Ectodermal cell (in vitro differentiated cells): ENCODE data around the gene CFAP92.

Experiments used
- H3K27ac ChIP-seq: 2 replicates; pipeline ENCODE4 v1.7.0; 2013; ENCODE audit warnings: mild to moderate bottlenecking, low read depth, low read length; ENCODE audit not compliant: insufficient read depth, poor library complexity, severe bottlenecking
- H3K27me3 ChIP-seq: 2 replicates; pipeline ENCODE4 v1.7.0; 2013; ENCODE audit warnings: mild to moderate bottlenecking, low read length; ENCODE audit not compliant: insufficient read depth, control insufficient read depth, poor library complexity, severe bottlenecking
- H3K36me3 ChIP-seq: one replicate; pipeline ENCODE4 v1.7.0; 2013; ENCODE audit warnings: low read length; ENCODE audit not compliant: control insufficient read depth, insufficient read depth
- H3K4me1 ChIP-seq: one replicate; pipeline ENCODE4 v1.7.0; 2013; ENCODE audit warnings: low read length; ENCODE audit not compliant: control insufficient read depth, insufficient read depth
- H3K4me3 ChIP-seq: 2 replicates; pipeline ENCODE4 v1.7.0; 2013; ENCODE audit warnings: low read depth, low read length, control low read depth; ENCODE audit not compliant: insufficient read depth
- H3K9me3 ChIP-seq: 2 replicates; pipeline ENCODE4 v1.7.0; 2013; ENCODE audit warnings: mild to moderate bottlenecking, low read length, moderate library complexity; ENCODE audit not compliant: control insufficient read depth
- WGBS, 2 experiments: methylation state at CpG; one replicate each; pipeline ENCODE4 v1.1.7; 2013; ENCODE audit warnings: missing lambda C conversion rate in 2 of 2; 5-methylcytosine and 5-hydroxymethylcytosine counted together

The CFAP92 gene

DNA sequence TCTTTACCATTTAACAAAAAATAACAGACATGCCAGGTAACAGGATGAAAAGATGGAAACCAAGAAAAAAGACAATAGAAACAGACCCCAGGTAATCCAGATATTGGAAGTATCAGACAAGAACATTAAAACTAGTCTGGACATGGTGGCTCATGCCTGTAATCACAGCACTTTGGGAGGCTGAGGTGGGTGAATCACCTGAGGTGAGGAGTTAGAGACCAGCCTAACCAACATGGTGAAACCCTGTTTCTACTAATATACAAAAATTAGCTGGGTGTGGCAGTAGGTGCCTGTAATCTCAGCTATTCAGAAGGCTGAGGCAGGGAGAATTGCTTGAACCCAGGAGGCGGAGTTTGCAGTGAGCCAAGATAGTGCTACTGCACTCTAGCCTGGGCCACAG, 73.9 kb downstream of the CFAP92 start:
- no peaks in the 10 kb centered on the region for H3K4me1 ChIP-seq
- no peaks in the 10 kb centered on the region for H3K27me3 ChIP-seq
- no peak overlapping the region for H3K4me3 ChIP-seq
- H3K27ac ChIP-seq, result no peak overlapping the region
- peaks cover 8% of the 10 kb centered on the region for H3K36me3 ChIP-seq
- WGBS, 2 experiments, result 85 to 94% methylated on average over 1 of the region's 1 CpG
- H3K9me3 ChIP-seq, result peaks cover 2% of the 10 kb centered on the region

DNA sequence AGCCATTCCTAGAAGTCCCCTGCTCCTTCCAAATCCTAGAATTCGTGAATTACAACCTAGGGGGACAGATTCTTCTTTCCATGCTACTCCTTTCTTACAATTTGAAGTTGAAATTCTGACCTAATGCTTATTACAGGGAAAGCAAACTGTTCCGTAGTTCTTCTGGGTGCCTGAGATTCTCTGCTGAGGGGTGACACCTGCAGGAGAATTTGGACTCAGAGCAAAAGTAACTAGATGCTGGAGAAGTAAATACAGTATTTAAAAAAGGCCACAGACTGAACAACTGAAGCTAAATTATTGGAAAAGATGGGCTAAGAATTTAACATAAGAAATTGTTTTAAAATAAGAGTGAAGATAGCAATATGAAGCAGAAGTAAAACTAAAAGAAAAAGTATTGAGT, 76.6 kb downstream of the CFAP92 start:
- Histone ChIP-seq H3K4me1 (no peaks in the 10 kb centered on the region), H3K27ac (no peak overlapping the region), H3K4me3 (no peak overlapping the region), H3K27me3 (no peaks in the 10 kb centered on the region), H3K9me3 (peaks cover 2% of the 10 kb centered on the region), H3K36me3 (peaks cover 32% of the 10 kb centered on the region)
- 83 to 93% methylated on average over 2 of the region's 2 CpGs for WGBS, 2 experiments

DNA sequence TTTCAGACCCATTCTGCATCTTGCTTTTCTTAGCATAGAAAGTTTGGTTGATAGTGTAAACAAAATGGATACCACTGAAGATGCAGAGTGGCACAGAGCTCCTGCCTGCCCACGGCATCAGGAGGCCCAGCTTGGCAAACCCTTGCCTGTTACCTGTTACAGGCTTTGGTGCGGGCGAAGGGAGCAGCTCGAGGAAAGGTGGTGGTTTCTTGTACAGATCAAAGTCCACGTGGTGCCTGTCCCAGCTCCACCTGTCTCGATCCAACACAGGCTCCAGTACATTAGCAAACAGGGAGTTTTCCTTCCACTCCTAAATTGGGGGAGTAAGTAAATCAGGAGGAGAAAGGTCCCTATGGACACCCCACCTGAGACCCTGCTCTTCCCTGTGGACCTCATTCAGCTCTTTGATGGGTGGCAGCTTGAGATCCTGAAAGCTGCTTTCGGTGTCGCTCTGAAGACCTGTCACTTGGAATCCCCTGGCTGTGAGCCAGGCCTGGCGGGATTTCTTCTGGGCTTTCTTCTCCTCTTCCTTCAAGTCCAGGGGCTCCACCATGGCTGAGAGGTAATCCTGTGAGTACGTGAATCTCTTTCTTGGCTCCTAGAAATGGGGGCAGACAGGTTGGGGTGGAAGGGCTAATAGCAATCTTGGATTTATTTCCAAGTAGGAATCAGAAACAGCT, 78.8 kb downstream of the CFAP92 start:
- Histone ChIP-seq H3K4me3 (no peak overlapping the region), H3K36me3 (peaks cover 45% of the 10 kb centered on the region), H3K9me3 (no peaks in the 10 kb centered on the region), H3K4me1 (no peaks in the 10 kb centered on the region), H3K27me3 (no peaks in the 10 kb centered on the region), H3K27ac (no peak overlapping the region)
- WGBS, 2 experiments, result 96% methylated on average over 10 of the region's 10 CpGs

DNA sequence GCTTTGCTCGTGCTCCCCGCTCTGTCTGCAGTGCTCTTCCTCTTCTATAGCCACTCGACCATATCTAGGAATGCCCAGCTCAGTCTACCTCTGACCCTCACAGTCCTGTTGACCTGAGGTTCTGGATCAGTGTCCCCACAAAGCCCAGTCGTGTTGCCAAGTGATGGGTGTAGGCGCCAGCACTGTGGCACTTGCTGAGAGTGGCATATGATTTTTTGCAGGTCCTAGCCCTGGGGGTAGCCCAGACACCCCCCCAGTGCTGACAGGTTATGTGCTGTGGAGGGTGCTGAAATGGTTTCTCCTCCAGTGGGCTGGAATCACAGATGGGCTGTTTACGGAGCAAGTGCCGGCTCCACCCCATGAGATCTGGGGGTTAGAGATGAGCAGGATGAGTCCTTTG, 82.0 kb downstream of the CFAP92 start:
- H3K9me3 ChIP-seq, result no peaks in the 10 kb centered on the region
- H3K36me3 ChIP-seq, result peaks cover 62% of the 10 kb centered on the region
- H3K4me3 ChIP-seq, result no peak overlapping the region
- 94 to 95% methylated on average over 7 of the region's 7 CpGs for WGBS, 2 experiments
- H3K4me1 ChIP-seq, result no peaks in the 10 kb centered on the region
- no peaks in the 10 kb centered on the region for H3K27me3 ChIP-seq
- no peak overlapping the region for H3K27ac ChIP-seq

DNA sequence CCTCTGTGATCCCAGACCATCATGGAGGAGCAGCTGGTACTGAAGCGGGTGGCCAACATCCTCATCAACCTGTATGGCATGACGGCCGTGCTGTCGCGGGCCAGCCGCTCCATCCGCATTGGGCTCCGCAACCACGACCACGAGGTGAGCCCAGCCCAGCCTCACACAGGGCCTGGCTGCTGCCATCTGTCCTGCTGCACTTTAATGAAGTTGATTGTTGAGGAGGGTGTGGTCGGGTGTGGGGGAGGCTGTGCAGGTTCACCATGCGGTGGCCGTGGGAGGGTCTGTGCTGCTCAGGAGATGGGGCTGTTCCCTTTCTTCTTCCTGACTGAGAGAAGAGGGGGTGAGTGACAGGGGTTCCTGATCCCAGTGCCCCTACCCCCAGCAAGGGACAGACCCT, 83.9 kb downstream of the CFAP92 start:
- Histone ChIP-seq H3K27ac (no peak overlapping the region), H3K9me3 (no peaks in the 10 kb centered on the region), H3K4me3 (no peak overlapping the region), H3K36me3 (peaks cover 60% of the 10 kb centered on the region), H3K27me3 (no peaks in the 10 kb centered on the region), H3K4me1 (peaks cover 5% of the 10 kb centered on the region)
- WGBS, 2 experiments, result 93 to 96% methylated on average over 13 of the region's 13 CpGs

DNA sequence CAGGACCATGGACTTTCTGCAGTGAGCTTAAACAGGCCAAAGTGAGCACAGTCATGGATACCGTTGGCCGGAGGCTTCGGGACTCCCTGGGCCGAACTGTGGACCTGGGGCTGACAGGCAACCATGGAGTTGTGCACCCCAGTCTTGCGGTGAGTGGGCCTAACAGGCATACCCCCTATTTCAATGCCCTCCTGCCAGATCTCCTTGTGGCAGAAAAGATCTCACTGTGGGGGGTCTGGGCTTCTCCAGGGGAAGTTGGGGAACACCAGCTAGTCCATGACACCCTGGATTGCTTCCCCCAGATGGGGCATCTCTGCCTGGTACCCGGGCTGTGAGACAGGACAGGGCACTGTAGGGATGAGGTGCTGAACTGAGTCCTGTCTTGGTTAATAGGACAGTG, 84.9 kb downstream of the CFAP92 start:
- 94 to 97% methylated on average over 6 of the region's 6 CpGs for WGBS, 2 experiments
- Histone ChIP-seq H3K36me3 (peaks cover 61% of the 10 kb centered on the region), H3K27me3 (no peaks in the 10 kb centered on the region), H3K4me1 (peaks cover 5% of the 10 kb centered on the region), H3K9me3 (no peaks in the 10 kb centered on the region), H3K4me3 (no peak overlapping the region), H3K27ac (no peak overlapping the region)

DNA sequence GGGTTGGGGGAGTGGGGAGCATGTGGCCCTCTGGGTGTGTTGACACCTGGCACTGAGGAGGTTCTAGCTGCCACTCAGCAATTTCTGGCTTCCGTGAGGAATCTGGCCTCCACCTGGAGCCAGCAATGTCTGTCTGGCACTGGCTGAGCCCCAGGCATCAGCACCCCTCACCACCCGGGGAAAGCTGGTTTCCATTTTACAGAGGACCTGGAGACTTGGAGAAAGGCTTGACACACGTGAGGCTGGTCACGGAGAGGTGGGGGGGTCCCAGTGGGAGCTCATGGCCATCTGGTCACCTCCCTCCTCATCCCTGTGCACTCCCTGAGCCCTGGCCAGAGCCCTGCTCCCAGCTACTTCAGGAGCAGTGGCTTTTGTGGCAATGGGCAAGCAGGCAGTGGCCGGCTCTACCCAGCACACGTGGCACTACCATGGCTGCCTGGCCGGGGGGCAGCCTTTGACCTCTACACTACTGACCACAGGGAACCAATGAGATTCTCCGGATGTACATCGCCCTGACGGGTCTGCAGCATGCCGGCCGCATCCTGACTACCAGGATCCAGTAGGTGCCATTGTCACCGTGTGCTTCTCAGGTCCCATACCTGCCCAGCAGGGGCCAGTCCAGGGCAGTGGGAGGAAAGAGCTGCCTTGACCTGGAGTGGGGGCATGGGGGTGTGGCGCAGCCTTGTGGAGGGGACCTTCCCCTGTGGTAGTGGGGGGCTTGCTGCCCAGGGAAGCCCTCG, 86.0 kb downstream of the CFAP92 start:
- Histone ChIP-seq H3K27ac (no peak overlapping the region), H3K27me3 (no peaks in the 10 kb centered on the region), H3K4me1 (peaks cover 5% of the 10 kb centered on the region), H3K36me3 (peaks cover 50% of the 10 kb centered on the region), H3K9me3 (no peaks in the 10 kb centered on the region), H3K4me3 (no peak overlapping the region)
- 94 to 96% methylated on average over 15 of the region's 15 CpGs for WGBS, 2 experiments

DNA sequence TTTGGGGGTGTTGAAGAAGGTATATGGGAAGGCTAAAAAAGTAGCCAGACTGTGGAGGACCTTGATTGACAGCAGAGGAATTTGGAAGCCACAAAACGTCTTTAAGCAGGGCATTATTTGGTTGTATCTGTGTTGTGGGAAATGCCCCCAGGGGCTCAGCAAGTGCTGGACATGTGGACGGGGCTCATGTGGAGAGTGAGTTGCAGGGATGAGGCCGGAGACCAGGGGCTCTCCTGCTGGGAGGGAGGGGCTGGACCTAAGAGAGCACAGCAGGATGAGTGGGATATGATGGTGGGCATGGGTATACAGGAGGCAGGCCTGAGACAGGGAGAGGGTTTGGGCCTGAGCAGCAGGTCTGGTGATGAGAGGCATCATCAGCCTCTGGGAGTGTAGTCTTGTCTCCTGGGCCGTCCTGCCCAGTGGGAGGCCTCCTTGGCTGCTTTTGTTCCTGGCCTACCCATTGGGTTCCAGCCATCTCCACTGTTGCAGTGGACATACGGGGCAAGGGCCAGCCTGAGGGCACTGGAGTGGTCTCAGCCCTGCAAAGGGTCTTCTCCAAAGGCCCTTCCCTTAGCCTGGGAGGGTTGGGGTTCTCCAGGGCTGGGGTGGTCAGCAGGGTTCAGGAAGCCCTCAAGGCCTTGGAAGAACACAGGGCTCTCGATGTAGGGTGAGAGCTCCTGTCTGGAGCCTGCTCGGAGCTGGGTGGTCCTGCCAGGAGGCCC, 86.9 kb downstream of the CFAP92 start:
- Histone ChIP-seq H3K4me1 (peaks cover 5% of the 10 kb centered on the region), H3K9me3 (no peaks in the 10 kb centered on the region), H3K27me3 (no peaks in the 10 kb centered on the region), H3K27ac (no peak overlapping the region), H3K36me3 (peaks cover 48% of the 10 kb centered on the region), H3K4me3 (no peak overlapping the region)
- WGBS, 2 experiments, result 81 to 84% methylated on average over 7 of the region's 7 CpGs

DNA sequence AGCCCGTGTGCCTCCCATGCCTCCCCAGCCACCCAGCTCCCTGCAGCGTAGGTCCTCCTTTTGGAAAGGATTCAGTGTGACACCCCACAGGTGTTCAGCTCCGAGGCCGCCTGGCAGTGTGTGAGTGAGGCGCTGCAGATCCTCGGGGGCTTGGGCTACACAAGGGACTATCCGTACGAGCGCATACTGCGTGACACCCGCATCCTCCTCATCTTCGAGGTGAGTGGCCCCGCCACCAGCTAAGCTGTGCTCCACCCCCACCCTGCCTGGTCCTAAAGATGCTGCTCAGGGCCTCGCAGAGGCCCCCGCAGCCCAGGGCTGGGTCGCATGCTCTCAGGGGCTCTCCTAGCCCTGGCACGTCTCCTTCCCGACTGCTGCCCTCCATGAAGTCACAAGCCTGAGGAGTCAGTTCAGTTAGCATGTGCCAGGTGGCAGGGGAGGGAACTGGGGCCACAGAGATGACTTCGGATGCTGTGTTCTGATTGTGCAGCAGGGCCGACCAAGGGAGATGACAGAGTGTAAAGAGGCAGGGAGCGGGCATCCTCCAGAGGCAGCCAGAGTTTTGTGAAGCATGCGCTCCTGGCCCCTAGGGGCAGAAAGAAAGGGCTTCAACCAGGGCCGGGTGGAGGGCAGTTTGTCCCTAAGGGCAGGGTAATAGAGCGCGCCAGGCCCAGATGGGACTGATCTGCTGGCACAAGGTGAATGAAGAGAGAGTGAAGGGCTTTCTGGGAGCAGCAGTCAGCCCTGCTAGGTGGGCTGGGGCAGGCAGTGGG, 87.7 kb downstream of the CFAP92 start:
- Histone ChIP-seq H3K4me1 (peaks cover 5% of the 10 kb centered on the region), H3K27ac (no peak overlapping the region), H3K36me3 (peaks cover 49% of the 10 kb centered on the region), H3K9me3 (no peaks in the 10 kb centered on the region), H3K4me3 (no peak overlapping the region), H3K27me3 (no peaks in the 10 kb centered on the region)
- 96% methylated on average over 25 of the region's 25 CpGs for WGBS, 2 experiments

DNA sequence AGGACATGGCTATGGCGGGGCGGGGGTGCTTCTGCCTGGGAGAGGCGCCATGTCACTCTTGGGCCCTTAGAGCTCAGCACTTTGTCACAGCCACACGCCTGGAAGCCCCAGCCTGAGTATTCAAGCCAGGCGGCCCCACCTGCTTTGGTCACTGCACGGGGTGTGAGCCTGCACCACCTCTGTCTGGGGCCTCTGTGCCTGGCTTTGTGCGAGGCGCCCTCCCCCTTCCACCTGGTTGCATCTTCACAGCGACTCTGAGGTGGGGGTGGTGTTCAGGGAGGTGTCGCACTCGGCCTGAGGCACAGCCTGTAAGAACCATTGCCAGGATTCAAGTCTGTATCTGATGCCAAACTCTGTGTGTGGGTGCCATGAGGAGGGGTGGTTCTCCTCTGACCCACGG, 90.4 kb downstream of the CFAP92 start:
- H3K36me3 ChIP-seq, result peaks cover 39% of the 10 kb centered on the region

More for the DNA sequence above, 90.4 kb downstream of the CFAP92 start:
- H3K4me1 ChIP-seq, result peaks cover 5% of the 10 kb centered on the region
- no peaks in the 10 kb centered on the region for H3K9me3 ChIP-seq
- no peaks in the 10 kb centered on the region for H3K27me3 ChIP-seq
- 96 to 97% methylated on average over 12 of the region's 12 CpGs for WGBS, 2 experiments
- no peak overlapping the region for H3K4me3 ChIP-seq
- no peak overlapping the region for H3K27ac ChIP-seq
